Endothelial cell (in vitro differentiated cells): ENCODE results near the gene KRT77. TPM values are rescaled to one million over a fixed set of nuclear protein-coding genes. Genes with fewer than 3 reads are reported as not detected.

ENCODE experiments used
- DNase-seq: peaks from one replicate; pipeline ENCODE4 v3.0.0; 2021; ENCODE audit warnings: low spot score
- H3K27ac Mint-ChIP-seq: one replicate; pipeline ENCODE4 v1.8.0; 2021; ENCODE audit warnings: mixed read lengths, inconsistent platforms; ENCODE audit not compliant: unreplicated experiment
- H3K27me3 Mint-ChIP-seq: one replicate; pipeline ENCODE4 v1.8.0; 2021; ENCODE audit warnings: mild to moderate bottlenecking, moderate library complexity, mixed read lengths, inconsistent platforms; ENCODE audit not compliant: unreplicated experiment
- H3K36me3 Mint-ChIP-seq: one replicate; pipeline ENCODE4 v1.8.0; 2021; ENCODE audit warnings: mild to moderate bottlenecking, low read depth, mixed read lengths, inconsistent platforms; ENCODE audit not compliant: unreplicated experiment
- H3K4me1 Mint-ChIP-seq: one replicate; pipeline ENCODE4 v1.8.0; 2021; ENCODE audit warnings: mild to moderate bottlenecking, mixed read lengths, inconsistent platforms; ENCODE audit not compliant: unreplicated experiment
- H3K4me3 Mint-ChIP-seq: one replicate; pipeline ENCODE4 v1.8.0; 2021; ENCODE audit warnings: mild to moderate bottlenecking, mixed read lengths, inconsistent platforms; ENCODE audit not compliant: unreplicated experiment
- H3K9me3 Mint-ChIP-seq: one replicate; pipeline ENCODE4 v1.8.0; 2021; ENCODE audit warnings: mixed read lengths, inconsistent platforms; ENCODE audit not compliant: unreplicated experiment
- CTCF ChIP-seq: fragments of 200-600 bp; sonication (generic); IDR thresholded peaks from one replicate; pipeline ENCODE4 v1.5.0; 2021; ENCODE audit warnings: antibody characterized with exemption; ENCODE audit not compliant: unreplicated experiment
- total RNA-seq: library from RNA; stranded (reverse); fragmentation: NEBNext Ultra II Directional; extraction: Animal tissue kit (Norgen Biotek cat#: 25700); gene quantifications from one replicate; pipeline ENCODE4 v1.2.1, GENCODE V29; 2021; ENCODE audit not compliant: unreplicated experiment

KRT77 gene
- total RNA-seq, 1 donor from 2014 or later, result not detected

- no peak overlapping the region for H3K27ac Mint-ChIP-seq
- no peaks in the 10 kb centered on the region for H3K9me3 Mint-ChIP-seq
- peaks cover 4% of the 10 kb centered on the region for H3K27me3 Mint-ChIP-seq
Observed at GRCh38 chr12:52676163-52676562, 27.2 kb downstream of the KRT77 start.

GRCh38 chr12:52675301-52675701, 28.0 kb downstream of the KRT77 start:
- H3K9me3 Mint-ChIP-seq, result no peaks in the 10 kb centered on the region
- TF ChIP-seq CTCF, result no peak
- H3K4me3 Mint-ChIP-seq, result no peak overlapping the region
- H3K4me1 Mint-ChIP-seq, result no peaks in the 10 kb centered on the region
- DNase-seq, result no peak
- H3K27me3 Mint-ChIP-seq, result peaks cover 4% of the 10 kb centered on the region
- no peak overlapping the region for H3K27ac Mint-ChIP-seq
- H3K36me3 Mint-ChIP-seq, result no peaks in the 10 kb centered on the region

More at GRCh38 chr12:52676163-52676562, 27.2 kb downstream of the KRT77 start:
- no peak for TF ChIP-seq CTCF
- Mint-ChIP-seq H3K4me3 (no peak overlapping the region), H3K4me1 (no peaks in the 10 kb centered on the region), H3K36me3 (no peaks in the 10 kb centered on the region)
- DNase-seq, result no peak

- TF ChIP-seq CTCF, result no peak
- no peak overlapping the region for H3K27ac Mint-ChIP-seq
- no peak overlapping the region for H3K4me3 Mint-ChIP-seq
- H3K27me3 Mint-ChIP-seq, result peaks cover 4% of the 10 kb centered on the region
- no peaks in the 10 kb centered on the region for H3K4me1 Mint-ChIP-seq
- no peaks in the 10 kb centered on the region for H3K36me3 Mint-ChIP-seq
- DNase-seq, result no peak
- no peaks in the 10 kb centered on the region for H3K9me3 Mint-ChIP-seq
Observed at GRCh38 chr12:52674433-52674775, 28.9 kb downstream of the KRT77 start.

- no peak for TF ChIP-seq CTCF
- Mint-ChIP-seq H3K4me3 (no peak overlapping the region), H3K27ac (no peak overlapping the region)
Observed at GRCh38 chr12:52673713-52674432, 29.5 kb downstream of the KRT77 start.

GRCh38 chr12:52673217-52673616, 30.1 kb downstream of the KRT77 start:
- no peak for TF ChIP-seq CTCF
- H3K27ac Mint-ChIP-seq, result no peak overlapping the region
- peaks cover 4% of the 10 kb centered on the region for H3K27me3 Mint-ChIP-seq
- no peaks in the 10 kb centered on the region for H3K9me3 Mint-ChIP-seq
- no peaks in the 10 kb centered on the region for H3K4me1 Mint-ChIP-seq
- no peak for DNase-seq
- no peaks in the 10 kb centered on the region for H3K36me3 Mint-ChIP-seq
- no peak overlapping the region for H3K4me3 Mint-ChIP-seq

More at GRCh38 chr12:52673713-52674432, 29.5 kb downstream of the KRT77 start:
- H3K9me3 Mint-ChIP-seq, result no peaks in the 10 kb centered on the region
- DNase-seq, result no peak
- H3K4me1 Mint-ChIP-seq, result no peaks in the 10 kb centered on the region
- H3K27me3 Mint-ChIP-seq, result peaks cover 4% of the 10 kb centered on the region
- no peaks in the 10 kb centered on the region for H3K36me3 Mint-ChIP-seq
